GM12892 (cell line): ENCODE results near the gene PPDPF.

Experiments
- POLR2A ChIP-seq: IDR thresholded peaks from 2 replicates; pipeline ENCODE4 v1.6.1; 2011; ENCODE audit warnings: low read depth, low read length, control low read depth
- TAF1 ChIP-seq: IDR thresholded peaks from 2 replicates; pipeline ENCODE4 v1.6.1; 2011; ENCODE audit warnings: low read depth, mild to moderate bottlenecking, control low read depth, low read length, borderline replicate concordance

DNA sequence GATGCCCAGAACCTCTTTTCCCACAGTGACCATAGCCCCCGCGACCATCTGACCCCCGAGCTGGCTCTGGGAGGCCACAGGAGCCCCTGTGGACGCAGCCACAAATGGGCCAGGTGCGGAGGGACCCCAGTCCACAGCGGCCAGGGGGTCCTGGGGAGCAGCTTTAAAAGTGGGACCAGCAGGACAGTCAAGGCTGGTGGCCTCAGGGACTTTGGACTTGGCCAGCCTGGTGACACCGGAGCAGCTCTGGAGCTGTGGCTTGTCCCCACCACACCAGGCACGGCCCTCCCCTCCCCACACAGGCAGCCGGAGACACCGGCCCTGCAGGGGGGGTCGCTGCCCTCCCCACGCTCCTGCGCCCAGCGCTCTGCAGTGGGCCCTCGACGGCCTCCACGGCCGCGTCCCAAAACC lies 36.9 kb downstream of the PPDPF start:
- no peak for TF ChIP-seq POLR2A
- no peak for TF ChIP-seq TAF1
